Tibial nerve (tissue), 4 donors: ENCODE data around the gene FAM234B. TPM values are rescaled to one million over a fixed set of nuclear protein-coding genes. Genes with fewer than 3 reads are reported as not detected.

Experiments
- DNase-seq, 2 donors: peaks; one replicate each; pipeline ENCODE4 v3.0.0-alpha.2; 2019; ENCODE audit warnings: low spot score in 2 of 2
- H3K27ac ChIP-seq, 4 donors: fragments of 200-600 bp; sonication (generic) in 3 of 4; one replicate each; pipeline ENCODE4 v1.5.1; 2017 to 2019; ENCODE audit warnings: mild to moderate bottlenecking in 1 of 4
- H3K27me3 ChIP-seq, 2 donors: fragments of 200-600 bp; sonication (generic) in 1 of 2; one replicate each; pipeline versions ENCODE4 v1.5.1 to v1.6.0; 2017 to 2019
- H3K36me3 ChIP-seq, 3 donors: fragments of 200-600 bp; sonication (generic); one replicate each; pipeline ENCODE4 v1.5.1; 2018 to 2019
- H3K4me1 ChIP-seq, 4 donors: fragments of 200-600 bp; sonication (generic) in 3 of 4; one replicate each; pipeline ENCODE4 v1.5.1; 2017 to 2019
- H3K4me3 ChIP-seq, 4 donors: fragments of 200-600 bp; sonication (generic) in 3 of 4; one replicate each; pipeline ENCODE4 v1.5.1; 2017 to 2019; ENCODE audit warnings: mild to moderate bottlenecking in 1 of 4, moderate library complexity in 1 of 4
- H3K9me3 ChIP-seq, 4 donors: fragments of 200-600 bp; sonication (generic) in 3 of 4; one replicate each; pipeline ENCODE4 v1.5.1; 2017 to 2019
- EP300 ChIP-seq, 2 donors: sonication (generic); formaldehyde crosslinking; IDR thresholded peaks; one replicate each; pipeline ENCODE4 v1.6.1; 2017; ENCODE audit warnings: antibody characterized with exemption in 2 of 2, mild to moderate bottlenecking in 1 of 2
- POLR2A ChIP-seq, 2 donors: fragments of 450-650 bp; IDR thresholded peaks; one replicate each; pipeline ENCODE4 v1.6.1; 2017; ENCODE audit warnings: antibody characterized with exemption in 2 of 2, mild to moderate bottlenecking in 2 of 2, moderate library complexity in 2 of 2
- WGBS, 2 donors: methylation state at CpG; one replicate each; pipeline ENCODE4 v1.1.5; 2018; 5-methylcytosine and 5-hydroxymethylcytosine counted together
- total RNA-seq, 4 donors: library from RNA; depleted of rRNA; stranded (reverse); fragments of >200 nt; gene quantifications; one replicate each; pipeline ENCODE4 v1.1.0, GENCODE V29; 2016
- TF ChIP-seq, protein P1 (sequence below), 5 experiments: fragments of 200-600 bp in 3 of 5; fragments of 450-650 bp in 2 of 5; sonication (generic) in 3 of 5; IDR thresholded peaks; one replicate each; pipeline ENCODE4 v1.5.1; 2016 to 2019; ENCODE audit warnings: antibody characterized with exemption in 5 of 5, mild to moderate bottlenecking in 3 of 5, moderate library complexity in 2 of 5

Gene FAM234B
- total RNA-seq, 4 donors from 2014 or later, result 2.0 to 12.6 (median 8.4) TPM

DNA sequence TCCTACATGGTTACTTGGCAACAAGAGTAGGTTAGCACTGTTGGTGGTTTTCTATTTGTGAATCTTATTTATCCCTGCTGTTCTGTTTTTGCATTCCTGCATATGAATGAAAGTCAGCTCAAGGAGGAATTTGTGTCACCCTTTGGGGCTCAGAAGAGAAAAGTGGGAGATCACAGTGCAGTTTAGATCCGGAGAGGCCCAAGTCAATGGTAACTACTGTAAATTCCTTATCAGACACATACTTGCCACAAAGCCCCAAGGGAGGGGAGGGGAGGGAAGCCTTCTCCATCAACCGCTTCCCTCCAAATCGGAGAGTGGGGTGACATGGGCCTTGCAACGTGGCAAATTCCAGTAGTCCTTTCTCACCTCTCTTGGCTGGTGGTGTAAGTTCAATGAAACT is 44.3 kb downstream of the FAM234B start:
- peaks cover 0 to 3% (median 0%) of the 10 kb centered on the region in 4 donors for H3K4me1 ChIP-seq
- no peak overlapping the region for H3K27ac ChIP-seq
- no peaks in the 10 kb centered on the region for H3K27me3 ChIP-seq
- DNase-seq, result no peak
- 60 to 64% methylated on average over 4 of the region's 4 CpGs for WGBS, 2 donors
- H3K9me3 ChIP-seq, result no peaks in the 10 kb centered on the region
- H3K4me3 ChIP-seq, result no peak overlapping the region
- TF ChIP-seq POLR2A (IDR thresholded peaks at IDR 0.05) (no peak), EP300 (IDR thresholded peaks at IDR 0.05) (no peak)
- TF ChIP-seq, protein P1, sequence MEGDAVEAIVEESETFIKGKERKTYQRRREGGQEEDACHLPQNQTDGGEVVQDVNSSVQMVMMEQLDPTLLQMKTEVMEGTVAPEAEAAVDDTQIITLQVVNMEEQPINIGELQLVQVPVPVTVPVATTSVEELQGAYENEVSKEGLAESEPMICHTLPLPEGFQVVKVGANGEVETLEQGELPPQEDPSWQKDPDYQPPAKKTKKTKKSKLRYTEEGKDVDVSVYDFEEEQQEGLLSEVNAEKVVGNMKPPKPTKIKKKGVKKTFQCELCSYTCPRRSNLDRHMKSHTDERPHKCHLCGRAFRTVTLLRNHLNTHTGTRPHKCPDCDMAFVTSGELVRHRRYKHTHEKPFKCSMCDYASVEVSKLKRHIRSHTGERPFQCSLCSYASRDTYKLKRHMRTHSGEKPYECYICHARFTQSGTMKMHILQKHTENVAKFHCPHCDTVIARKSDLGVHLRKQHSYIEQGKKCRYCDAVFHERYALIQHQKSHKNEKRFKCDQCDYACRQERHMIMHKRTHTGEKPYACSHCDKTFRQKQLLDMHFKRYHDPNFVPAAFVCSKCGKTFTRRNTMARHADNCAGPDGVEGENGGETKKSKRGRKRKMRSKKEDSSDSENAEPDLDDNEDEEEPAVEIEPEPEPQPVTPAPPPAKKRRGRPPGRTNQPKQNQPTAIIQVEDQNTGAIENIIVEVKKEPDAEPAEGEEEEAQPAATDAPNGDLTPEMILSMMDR (IDR thresholded peaks at IDR 0.05), result no peak
- peaks cover 0 to 18% (median 0%) of the 10 kb centered on the region in 3 donors for H3K36me3 ChIP-seq

DNA sequence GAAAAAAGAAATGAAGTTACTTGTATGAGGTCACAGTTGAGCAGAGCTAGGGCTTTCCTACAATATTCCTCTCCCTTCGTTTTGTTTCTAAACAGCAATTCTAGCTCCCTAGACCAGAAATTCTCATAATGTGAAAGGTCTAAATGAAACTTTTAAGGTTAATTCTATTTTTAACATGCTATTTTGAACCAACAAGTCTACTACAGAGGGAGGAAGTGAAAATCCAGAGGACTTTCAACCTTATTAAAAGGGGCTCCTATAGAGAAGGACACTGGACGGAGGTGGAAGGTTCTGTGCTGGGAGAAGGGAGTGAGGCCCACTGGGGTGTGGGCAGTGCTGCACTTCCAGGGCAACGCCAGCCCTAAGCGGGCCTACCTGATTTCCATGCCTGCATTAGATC is 45.9 kb downstream of the FAM234B start:
- Histone ChIP-seq H3K27me3 (no peaks in the 10 kb centered on the region), H3K9me3 (no peaks in the 10 kb centered on the region), H3K4me3 (no peak overlapping the region), H3K36me3 (peaks cover 0 to 3% (median 0%) of the 10 kb centered on the region in 3 donors), H3K4me1 (peaks cover 0 to 12% (median 0%) of the 10 kb centered on the region in 4 donors), H3K27ac (no peak overlapping the region)
- 91 to 92% methylated on average over 4 of the region's 4 CpGs for WGBS, 2 donors
- TF ChIP-seq, protein P1 (IDR thresholded peaks at IDR 0.05), result no peak
- TF ChIP-seq EP300 (IDR thresholded peaks at IDR 0.05) (no peak), POLR2A (IDR thresholded peaks at IDR 0.05) (no peak)
- no peak for DNase-seq

DNA sequence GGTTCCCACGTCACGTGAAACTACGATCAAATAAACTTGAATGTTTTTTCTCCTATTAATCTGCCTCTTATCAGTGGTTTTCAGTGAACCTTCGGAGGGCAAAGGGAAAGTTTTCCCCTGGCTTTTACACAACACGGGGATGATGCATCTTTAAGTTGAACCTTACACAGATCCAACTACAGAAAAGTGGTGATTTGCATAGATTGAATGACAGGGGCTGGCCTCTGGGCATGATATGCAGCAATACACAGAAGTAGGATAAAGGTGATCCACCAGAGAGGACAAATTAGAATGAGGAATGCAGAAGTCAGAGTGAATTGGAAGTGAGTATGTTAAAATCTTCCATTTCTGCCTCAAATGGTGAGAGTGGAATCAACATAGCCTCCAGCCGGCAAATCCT is 47.7 kb downstream of the FAM234B start:
- H3K4me1 ChIP-seq, result peaks cover 0 to 17% (median under 1%) of the 10 kb centered on the region in 4 donors
- 89 to 92% methylated on average over 6 of the region's 6 CpGs for WGBS, 2 donors
- H3K36me3 ChIP-seq, result no peaks in the 10 kb centered on the region
- TF ChIP-seq, protein P1 (IDR thresholded peaks at IDR 0.05), result no peak
- TF ChIP-seq POLR2A (IDR thresholded peaks at IDR 0.05) (no peak), EP300 (IDR thresholded peaks at IDR 0.05) (no peak)
- no peak overlapping the region for H3K27ac ChIP-seq
- DNase-seq, result no peak
- no peak overlapping the region for H3K4me3 ChIP-seq
- H3K27me3 ChIP-seq, result no peaks in the 10 kb centered on the region
- no peaks in the 10 kb centered on the region for H3K9me3 ChIP-seq

DNA sequence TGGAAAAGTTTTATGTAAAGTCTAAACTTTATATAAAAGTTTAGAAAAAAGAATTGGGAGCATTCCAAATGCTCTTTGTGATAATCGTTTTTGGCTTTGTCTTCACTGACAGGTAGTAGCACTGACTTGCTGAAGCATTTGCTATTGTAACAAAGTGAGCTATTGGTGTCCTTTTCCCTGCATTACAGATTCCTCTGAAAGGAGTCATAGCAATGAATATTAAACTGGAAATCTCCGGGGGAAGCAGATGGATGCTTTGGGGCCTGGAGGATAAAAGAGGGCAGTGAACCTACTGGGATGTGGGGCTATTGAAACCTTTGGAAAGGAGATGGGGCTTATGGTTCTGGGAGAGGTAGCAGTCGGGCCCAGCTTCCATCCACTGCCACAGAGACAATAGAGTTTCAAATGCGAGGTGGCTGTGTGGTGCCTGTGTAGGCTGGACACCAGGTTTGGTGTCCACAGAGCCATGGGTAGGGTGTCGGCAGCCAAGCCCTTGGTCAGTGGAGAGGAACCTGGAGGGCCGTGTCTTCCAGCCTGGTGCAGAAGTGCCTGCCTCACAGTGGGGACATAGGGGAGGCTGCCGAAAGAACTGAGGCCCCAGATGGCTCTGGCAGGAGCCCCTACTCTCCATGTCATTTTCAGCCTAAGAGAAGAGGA is 49.1 kb downstream of the FAM234B start:
- no peak overlapping the region for H3K4me3 ChIP-seq
- no peak for TF ChIP-seq EP300 (IDR thresholded peaks at IDR 0.05)
- no peak for TF ChIP-seq POLR2A (IDR thresholded peaks at IDR 0.05)
- TF ChIP-seq, protein P1 (IDR thresholded peaks at IDR 0.05), result no peak
- no peak overlapping the region for H3K27ac ChIP-seq
- H3K9me3 ChIP-seq, result no peaks in the 10 kb centered on the region
- DNase-seq, result no peak
- 76 to 87% methylated on average over 6 to 7 of the region's 7 CpGs for WGBS, 2 donors
- H3K4me1 ChIP-seq, result peaks cover 0 to 28% (median 3%) of the 10 kb centered on the region in 4 donors
- no peaks in the 10 kb centered on the region for H3K27me3 ChIP-seq
- H3K36me3 ChIP-seq, result no peaks in the 10 kb centered on the region

DNA sequence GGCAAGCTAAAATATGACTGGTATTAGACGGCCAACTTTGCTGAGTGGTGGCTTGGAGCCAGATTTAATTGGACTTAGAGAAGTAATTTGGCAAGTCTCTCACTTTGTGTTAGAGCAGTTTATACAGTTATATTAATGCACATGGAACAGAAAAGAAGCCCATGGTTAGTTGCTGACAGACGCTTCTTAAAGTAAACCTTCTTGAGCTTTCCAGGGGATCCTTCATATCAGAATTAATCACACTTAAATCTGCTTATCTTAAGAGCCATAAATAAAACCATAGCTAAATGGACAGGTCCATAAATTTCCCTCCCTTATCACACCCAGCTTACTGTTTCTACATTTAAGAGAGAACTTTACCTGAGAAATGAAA is 49.7 kb downstream of the FAM234B start:
- no peak for DNase-seq

More for the DNA sequence above, 49.7 kb downstream of the FAM234B start:
- Histone ChIP-seq H3K27ac (no peak overlapping the region), H3K4me1 (peaks cover 0 to 32% (median 7%) of the 10 kb centered on the region in 4 donors), H3K4me3 (no peak overlapping the region), H3K9me3 (no peaks in the 10 kb centered on the region), H3K36me3 (no peaks in the 10 kb centered on the region), H3K27me3 (no peaks in the 10 kb centered on the region)
- 48 to 51% methylated on average over 2 of the region's 2 CpGs for WGBS, 2 donors
- no peak for TF ChIP-seq EP300 (IDR thresholded peaks at IDR 0.05)
- TF ChIP-seq, protein P1 (IDR thresholded peaks at IDR 0.05), result no peak
- TF ChIP-seq POLR2A (IDR thresholded peaks at IDR 0.05), result no peak
